GM21529 (cell line): ENCODE results near the gene TAF10.

ENCODE experiments used
- ATAC-seq: cut with Tn5 transposase; IDR thresholded peaks from one replicate; pipeline ENCODE4 v1.9.1; 2021; ENCODE audit not compliant: unreplicated experiment

TAF10 gene

GRCh38 chr11:6561288-6561687 lies 50.7 kb downstream of the TAF10 start:
- ATAC-seq = no peak
